Activated CD4-positive, alpha-beta T cell treated with anti-CD3 and anti-CD28 coated beads, Interleukin-2, Interleukin-4, amounts not matched to agents 100 ng/mL and 50 ng/mL, durations not matched to agents 16 hours and 8 hours (primary cell): ENCODE results near the gene MCRS1.
"Not testable (repeated sequence)": the region's sequence is repeated elsewhere in the genome, so short reads cannot be mapped to it uniquely, and the experiment has no call there.

ENCODE experiments used
- DNase-seq: peaks from one replicate; pipeline ENCODE4 v3.0.0-alpha.2; 2020; ENCODE audit warnings: low spot score

Gene MCRS1

GRCh38 chr12:49540229-49541139, 27.5 kb downstream of the MCRS1 start:
- no peak for DNase-seq

GRCh38 chr12:49539406-49540228, 28.3 kb downstream of the MCRS1 start:
- DNase-seq: no peak

GRCh38 chr12:49538510-49539403, 29.2 kb downstream of the MCRS1 start, which contains the start of gene KCNH3:
KCNH3 (plus strand) TSS chr12:49539030; CDS start chr12:49539417, 387 bp downstream.
- peak; percentile 79 for DNase-seq

GRCh38 chr12:49537752-49538509, 30.0 kb downstream of the MCRS1 start:
- DNase-seq: no peak

GRCh38 chr12:49537231-49537751, 30.7 kb downstream of the MCRS1 start:
- DNase-seq: no peak

GRCh38 chr12:49536526-49537071, 31.3 kb downstream of the MCRS1 start:
- no peak for DNase-seq

GRCh38 chr12:49535921-49536525, 31.9 kb downstream of the MCRS1 start:
- no peak for DNase-seq

DNA sequence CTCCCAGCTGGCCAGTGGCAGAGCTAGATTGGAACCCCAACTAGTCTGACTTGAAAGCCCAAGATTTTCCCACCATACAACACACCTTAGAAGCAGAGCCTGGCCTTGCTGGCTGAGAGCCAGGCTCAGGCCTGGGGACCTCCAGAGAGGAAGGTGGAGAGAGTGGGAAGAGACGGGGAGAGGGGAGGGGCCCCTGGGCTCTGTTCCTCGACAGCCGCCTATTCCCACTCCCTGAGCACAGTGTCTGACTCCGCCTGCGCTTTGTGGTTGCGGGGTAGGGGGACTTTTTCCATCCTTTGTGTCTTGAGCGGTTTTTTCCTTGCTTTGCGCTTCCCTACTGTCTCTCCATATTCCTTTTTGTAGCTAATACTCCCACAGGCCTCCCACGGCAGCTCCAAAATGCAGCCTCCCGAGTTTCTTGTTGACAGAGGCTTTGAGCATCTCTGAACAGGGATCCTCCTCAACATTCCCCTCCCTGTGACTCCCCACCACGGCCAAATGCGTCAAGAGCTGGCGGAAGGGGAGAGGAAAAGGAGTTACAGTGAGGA, 33.1 kb downstream of the MCRS1 start:
- DNase-seq: no peak

GRCh38 chr12:49534122-49534521, 33.8 kb downstream of the MCRS1 start:
- DNase-seq: not testable (repeated sequence)

DNA sequence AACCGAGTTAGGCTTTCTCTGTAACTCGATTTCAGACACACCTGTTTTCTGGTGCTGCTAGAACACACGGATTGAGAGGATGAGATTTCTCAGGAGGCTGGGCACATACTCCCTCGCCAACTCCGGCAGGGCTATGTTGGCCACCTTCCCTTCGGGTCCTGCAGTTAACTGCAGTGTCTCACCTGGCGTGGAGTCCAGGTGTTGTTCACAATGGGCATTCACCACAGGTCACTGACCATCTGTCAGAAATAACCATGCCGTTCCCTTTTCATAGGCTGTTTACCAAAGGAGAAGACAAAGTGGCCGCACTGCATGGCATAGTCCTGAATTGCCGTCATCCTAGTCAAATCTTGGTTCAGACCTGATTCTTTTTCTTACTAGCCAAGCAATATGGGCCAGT, 34.6 kb downstream of the MCRS1 start:
- no peak for DNase-seq

DNA sequence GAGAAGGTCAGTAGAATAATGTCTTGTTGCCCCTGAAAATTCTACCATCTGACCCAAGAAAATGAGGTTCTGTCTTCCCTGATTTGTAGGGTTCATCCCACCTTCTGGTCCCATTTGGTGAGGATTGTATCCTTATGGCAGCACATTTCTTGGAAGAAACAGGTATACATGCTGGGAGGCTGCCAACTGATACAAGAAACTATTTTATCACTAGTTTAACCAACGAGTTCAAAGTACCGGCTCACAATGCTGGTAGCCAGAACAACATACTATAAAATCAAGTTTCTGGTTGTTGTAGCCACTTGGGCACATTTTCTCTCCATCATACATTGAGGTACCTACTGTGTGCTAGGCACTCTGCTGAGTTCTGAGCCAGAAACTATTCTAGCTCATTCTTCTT, 36.2 kb downstream of the MCRS1 start:
- no peak for DNase-seq

DNA sequence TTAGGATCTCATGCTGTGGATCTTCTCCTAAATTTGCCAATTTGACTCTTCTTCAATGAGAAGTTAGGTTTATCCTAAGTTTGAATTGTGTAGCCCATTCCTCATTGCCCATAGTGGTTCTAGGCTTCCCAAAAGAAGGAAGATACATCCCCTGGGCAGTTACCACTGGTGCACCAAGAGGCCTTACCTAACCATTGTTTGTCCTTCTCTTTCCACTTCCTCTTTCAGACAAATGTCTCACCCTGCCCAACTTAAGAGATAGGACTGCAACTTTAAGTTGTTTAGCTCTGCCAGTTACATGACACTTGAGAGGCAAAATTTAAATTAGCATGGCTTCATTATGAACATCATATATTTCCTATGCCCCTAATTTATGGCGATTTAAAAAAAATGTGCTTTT, 38.5 kb downstream of the MCRS1 start:
- DNase-seq: no peak

- no peak for DNase-seq
These were observed 40.4 kb downstream of the MCRS1 start for GRCh38 chr12:49527361-49528130.

GRCh38 chr12:49525942-49526341, 42.0 kb downstream of the MCRS1 start:
- DNase-seq: no peak

GRCh38 chr12:49524660-49525324, 43.1 kb downstream of the MCRS1 start:
- DNase-seq: no peak

GRCh38 chr12:49521389-49521788, 46.6 kb downstream of the MCRS1 start:
- DNase-seq: no peak

- DNase-seq: no peak
These were observed 48.4 kb downstream of the MCRS1 start for GRCh38 chr12:49519574-49519936.

DNA sequence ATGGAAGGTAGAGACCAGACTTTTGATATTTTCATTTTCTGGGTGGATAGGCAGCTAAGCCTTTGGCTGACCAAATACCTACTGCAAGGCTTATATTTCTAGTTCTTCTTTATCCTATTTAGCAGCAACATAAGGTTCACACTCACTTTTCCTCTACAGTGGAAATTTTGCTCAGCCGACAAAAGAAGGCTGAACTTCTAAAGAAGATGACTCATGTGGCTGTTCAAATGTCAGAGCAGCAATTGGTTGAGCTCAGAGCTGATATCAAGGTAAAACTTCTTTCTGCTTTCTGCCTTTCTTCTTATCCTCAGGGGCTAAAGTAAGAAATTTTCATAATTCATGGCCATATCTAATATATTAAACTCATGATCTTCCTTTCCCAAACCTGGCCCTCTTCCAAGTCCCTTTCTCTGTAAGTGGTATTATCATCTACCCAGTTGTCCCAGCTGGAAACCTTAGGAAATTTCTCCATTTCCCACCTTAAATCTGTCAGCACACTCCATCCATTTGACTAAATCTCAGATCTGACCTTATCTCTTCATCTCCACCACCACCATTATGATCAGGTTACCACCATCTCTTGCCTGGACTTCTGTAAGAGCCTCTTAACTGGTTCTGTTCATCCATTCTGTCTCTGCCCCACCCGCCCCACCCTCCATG, 48.9 kb downstream of the MCRS1 start:
- no peak for DNase-seq
